ENCODE results near the gene MED16. TPM values are rescaled to one million over a fixed set of nuclear protein-coding genes. Genes with fewer than 3 reads are reported as not detected.

MED16 gene
- total and polyA plus RNA-seq, 2 of the 13 experiments (the other 11 are each of a cell fraction or from before 2014, with no cell fraction given): 13.3 to 14.8 TPM

DNA sequence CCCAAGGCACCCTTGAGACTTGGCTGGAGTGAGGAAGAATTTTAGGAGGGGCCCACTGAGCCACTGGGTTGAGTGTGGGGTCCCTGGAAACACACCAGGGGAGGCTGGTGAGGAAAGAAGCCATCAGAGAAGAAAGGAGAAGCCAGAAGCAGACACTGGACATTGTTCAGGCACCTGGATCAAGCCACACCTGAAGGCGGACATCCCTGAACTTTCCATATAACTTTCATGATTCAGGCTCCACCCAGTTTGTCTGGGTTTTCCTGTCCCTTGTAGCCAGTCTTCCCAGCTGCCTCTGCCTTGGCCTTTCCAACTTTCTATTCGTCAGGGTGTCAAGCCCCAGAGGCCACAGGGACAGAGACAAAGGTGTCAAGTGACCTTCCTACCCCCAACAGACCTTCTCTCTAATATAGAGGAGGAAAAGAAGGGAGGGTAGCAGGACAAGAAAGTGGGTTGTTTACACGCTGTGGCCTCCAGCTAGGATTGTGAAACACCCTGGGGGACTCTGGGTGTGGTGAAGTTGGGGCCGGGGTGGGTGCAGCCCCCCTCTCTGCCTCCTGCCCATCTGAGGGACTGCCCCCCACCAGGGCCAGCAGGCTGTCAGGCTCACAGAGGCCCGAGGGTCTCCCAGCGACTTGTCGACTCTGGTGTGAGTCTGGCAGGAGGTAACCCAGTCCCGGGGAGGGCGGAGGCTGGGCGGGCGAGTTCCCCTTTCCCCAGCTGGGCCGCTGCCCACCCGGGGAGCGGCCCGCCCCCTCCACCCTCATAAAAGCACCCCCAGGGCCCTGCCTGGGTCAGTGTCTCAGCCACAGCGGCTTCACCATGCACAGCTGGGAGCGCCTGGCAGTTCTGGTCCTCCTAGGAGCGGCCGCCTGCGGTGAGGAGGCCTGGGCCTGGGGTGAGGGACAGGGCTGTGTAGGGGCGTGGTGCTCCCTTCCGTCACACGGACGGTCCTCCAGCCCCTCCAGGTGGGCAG is 33.8 kb downstream of the MED16 start, which contains the start of gene CFD (continued):
- TF ChIP-seq, protein P1, sequence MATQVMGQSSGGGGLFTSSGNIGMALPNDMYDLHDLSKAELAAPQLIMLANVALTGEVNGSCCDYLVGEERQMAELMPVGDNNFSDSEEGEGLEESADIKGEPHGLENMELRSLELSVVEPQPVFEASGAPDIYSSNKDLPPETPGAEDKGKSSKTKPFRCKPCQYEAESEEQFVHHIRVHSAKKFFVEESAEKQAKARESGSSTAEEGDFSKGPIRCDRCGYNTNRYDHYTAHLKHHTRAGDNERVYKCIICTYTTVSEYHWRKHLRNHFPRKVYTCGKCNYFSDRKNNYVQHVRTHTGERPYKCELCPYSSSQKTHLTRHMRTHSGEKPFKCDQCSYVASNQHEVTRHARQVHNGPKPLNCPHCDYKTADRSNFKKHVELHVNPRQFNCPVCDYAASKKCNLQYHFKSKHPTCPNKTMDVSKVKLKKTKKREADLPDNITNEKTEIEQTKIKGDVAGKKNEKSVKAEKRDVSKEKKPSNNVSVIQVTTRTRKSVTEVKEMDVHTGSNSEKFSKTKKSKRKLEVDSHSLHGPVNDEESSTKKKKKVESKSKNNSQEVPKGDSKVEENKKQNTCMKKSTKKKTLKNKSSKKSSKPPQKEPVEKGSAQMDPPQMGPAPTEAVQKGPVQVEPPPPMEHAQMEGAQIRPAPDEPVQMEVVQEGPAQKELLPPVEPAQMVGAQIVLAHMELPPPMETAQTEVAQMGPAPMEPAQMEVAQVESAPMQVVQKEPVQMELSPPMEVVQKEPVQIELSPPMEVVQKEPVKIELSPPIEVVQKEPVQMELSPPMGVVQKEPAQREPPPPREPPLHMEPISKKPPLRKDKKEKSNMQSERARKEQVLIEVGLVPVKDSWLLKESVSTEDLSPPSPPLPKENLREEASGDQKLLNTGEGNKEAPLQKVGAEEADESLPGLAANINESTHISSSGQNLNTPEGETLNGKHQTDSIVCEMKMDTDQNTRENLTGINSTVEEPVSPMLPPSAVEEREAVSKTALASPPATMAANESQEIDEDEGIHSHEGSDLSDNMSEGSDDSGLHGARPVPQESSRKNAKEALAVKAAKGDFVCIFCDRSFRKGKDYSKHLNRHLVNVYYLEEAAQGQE (IDR thresholded peaks at IDR 0.05; ENCODE audit: borderline replicate concordance in 1 of 2, low read depth in 1 of 2, low read length in 2 of 2): no peak
- TF ChIP-seq, protein P2, sequence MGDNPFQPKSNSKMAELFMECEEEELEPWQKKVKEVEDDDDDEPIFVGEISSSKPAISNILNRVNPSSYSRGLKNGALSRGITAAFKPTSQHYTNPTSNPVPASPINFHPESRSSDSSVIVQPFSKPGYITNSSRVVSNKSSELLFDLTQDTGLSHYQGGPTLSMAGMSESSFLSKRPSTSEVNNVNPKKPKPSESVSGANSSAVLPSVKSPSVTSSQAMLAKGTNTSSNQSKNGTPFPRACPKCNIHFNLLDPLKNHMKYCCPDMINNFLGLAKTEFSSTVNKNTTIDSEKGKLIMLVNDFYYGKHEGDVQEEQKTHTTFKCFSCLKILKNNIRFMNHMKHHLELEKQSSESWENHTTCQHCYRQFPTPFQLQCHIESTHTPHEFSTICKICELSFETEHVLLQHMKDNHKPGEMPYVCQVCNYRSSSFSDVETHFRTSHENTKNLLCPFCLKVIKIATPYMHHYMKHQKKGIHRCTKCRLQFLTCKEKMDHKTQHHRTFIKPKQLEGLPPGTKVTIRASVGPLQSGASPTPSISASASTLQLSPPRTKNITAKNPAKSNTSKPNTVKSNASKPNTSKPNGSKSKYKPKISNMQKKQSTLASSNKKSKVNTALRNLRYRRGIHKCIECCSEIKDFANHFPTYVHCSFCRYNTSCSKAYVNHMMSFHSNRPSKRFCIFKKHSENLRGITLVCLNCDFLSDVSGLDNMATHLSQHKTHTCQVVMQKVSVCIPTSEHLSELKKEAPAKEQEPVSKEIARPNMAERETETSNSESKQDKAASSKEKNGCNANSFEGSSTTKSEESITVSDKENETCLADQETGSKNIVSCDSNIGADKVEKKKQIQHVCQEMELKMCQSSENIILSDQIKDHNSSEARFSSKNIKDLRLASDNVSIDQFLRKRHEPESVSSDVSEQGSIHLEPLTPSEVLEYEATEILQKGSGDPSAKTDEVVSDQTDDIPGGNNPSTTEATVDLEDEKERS (CRISPR knock-in tag; IDR thresholded peaks at IDR 0.05): no peak
- TF ChIP-seq, protein P3, sequence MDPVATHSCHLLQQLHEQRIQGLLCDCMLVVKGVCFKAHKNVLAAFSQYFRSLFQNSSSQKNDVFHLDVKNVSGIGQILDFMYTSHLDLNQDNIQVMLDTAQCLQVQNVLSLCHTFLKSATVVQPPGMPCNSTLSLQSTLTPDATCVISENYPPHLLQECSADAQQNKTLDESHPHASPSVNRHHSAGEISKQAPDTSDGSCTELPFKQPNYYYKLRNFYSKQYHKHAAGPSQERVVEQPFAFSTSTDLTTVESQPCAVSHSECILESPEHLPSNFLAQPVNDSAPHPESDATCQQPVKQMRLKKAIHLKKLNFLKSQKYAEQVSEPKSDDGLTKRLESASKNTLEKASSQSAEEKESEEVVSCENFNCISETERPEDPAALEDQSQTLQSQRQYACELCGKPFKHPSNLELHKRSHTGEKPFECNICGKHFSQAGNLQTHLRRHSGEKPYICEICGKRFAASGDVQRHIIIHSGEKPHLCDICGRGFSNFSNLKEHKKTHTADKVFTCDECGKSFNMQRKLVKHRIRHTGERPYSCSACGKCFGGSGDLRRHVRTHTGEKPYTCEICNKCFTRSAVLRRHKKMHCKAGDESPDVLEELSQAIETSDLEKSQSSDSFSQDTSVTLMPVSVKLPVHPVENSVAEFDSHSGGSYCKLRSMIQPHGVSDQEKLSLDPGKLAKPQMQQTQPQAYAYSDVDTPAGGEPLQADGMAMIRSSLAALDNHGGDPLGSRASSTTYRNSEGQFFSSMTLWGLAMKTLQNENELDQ (CRISPR knock-in tag; IDR thresholded peaks at IDR 0.05; ENCODE audit: borderline replicate concordance): no peak
- TF ChIP-seq, protein P4, sequence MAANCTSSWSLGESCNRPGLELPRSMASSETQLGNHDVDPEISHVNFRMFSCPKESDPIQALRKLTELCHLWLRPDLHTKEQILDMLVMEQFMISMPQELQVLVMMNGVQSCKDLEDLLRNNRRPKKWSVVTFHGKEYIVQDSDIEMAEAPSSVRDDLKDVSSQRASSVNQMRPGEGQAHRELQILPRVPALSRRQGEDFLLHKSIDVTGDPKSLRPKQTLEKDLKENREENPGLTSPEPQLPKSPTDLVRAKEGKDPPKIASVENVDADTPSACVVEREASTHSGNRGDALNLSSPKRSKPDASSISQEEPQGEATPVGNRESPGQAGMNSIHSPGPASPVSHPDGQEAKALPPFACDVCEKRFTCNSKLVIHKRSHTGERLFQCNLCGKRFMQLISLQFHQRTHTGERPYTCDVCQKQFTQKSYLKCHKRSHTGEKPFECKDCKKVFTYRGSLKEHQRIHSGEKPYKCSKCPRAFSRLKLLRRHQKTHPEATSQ (CRISPR knock-in tag; IDR thresholded peaks at IDR 0.05; ENCODE audit: borderline replicate concordance): no peak
- no peak for TF ChIP-seq FOXC1 (CRISPR knock-in tag; IDR thresholded peaks at IDR 0.05; ENCODE audit: borderline replicate concordance)
- TF ChIP-seq CEBPG (CRISPR knock-in tag; IDR thresholded peaks at IDR 0.05): peak; percentile 58
- TF ChIP-seq REL (CRISPR knock-in tag; conservative IDR thresholded peaks at IDR 0.05): no peak
- TF ChIP-seq, protein P5, sequence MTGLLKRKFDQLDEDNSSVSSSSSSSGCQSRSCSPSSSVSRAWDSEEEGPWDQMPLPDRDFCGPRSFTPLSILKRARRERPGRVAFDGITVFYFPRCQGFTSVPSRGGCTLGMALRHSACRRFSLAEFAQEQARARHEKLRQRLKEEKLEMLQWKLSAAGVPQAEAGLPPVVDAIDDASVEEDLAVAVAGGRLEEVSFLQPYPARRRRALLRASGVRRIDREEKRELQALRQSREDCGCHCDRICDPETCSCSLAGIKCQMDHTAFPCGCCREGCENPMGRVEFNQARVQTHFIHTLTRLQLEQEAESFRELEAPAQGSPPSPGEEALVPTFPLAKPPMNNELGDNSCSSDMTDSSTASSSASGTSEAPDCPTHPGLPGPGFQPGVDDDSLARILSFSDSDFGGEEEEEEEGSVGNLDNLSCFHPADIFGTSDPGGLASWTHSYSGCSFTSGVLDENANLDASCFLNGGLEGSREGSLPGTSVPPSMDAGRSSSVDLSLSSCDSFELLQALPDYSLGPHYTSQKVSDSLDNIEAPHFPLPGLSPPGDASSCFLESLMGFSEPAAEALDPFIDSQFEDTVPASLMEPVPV (CRISPR knock-in tag; IDR thresholded peaks at IDR 0.05): no peak
- peak; percentile 98 for TF ChIP-seq ZNF263 (CRISPR knock-in tag; IDR thresholded peaks at IDR 0.05)
- TF ChIP-seq ZNF616 (CRISPR knock-in tag; IDR thresholded peaks at IDR 0.05; ENCODE audit: low read depth): no peak
- TF ChIP-seq HIVEP1 (CRISPR knock-in tag; IDR thresholded peaks at IDR 0.05): no peak
- TF ChIP-seq PHF21A (CRISPR knock-in tag; IDR thresholded peaks at IDR 0.05): no peak
- TF ChIP-seq FOXA3 (CRISPR knock-in tag; IDR thresholded peaks at IDR 0.05): peak; percentile 67
- peak; percentile 100 for TF ChIP-seq ZNF329 (CRISPR knock-in tag; IDR thresholded peaks at IDR 0.05; ENCODE audit: low read depth)
- no peak for TF ChIP-seq THAP11 (CRISPR knock-in tag; IDR thresholded peaks at IDR 0.05)
